WERI-Rb-1 (cell line): ENCODE measurements around the gene HEATR5A.

Experiments used
- DNase-seq: peaks from one replicate; pipeline ENCODE4 v3.0.0-alpha.2; 2020
- H3K27ac ChIP-seq: fragments of 250-450 bp; sonication (Bioruptor Pico); 2 replicates; pipeline ENCODE4 v1.5.1; 2020; ENCODE audit warnings: mild to moderate bottlenecking, moderate library complexity
- H3K27me3 ChIP-seq: fragments of 250-450 bp; sonication (Bioruptor Pico); 2 replicates; pipeline ENCODE4 v1.5.1; 2021; ENCODE audit warnings: mild to moderate bottlenecking, low read depth, moderate library complexity; ENCODE audit not compliant: insufficient read depth, severe bottlenecking
- H3K36me3 ChIP-seq: fragments of 250-450 bp; sonication (Bioruptor Pico); 2 replicates; pipeline ENCODE4 v1.5.1; 2020; ENCODE audit warnings: mild to moderate bottlenecking, moderate library complexity
- H3K4me3 ChIP-seq: 2 replicates; pipeline ENCODE4 v1.5.1; 2011; ENCODE audit warnings: low read depth, mild to moderate bottlenecking, control low read depth, low read length
- H3K9me3 ChIP-seq: fragments of 250-450 bp; sonication (Bioruptor Pico); 2 replicates; pipeline ENCODE4 v1.5.1; 2021; ENCODE audit warnings: mild to moderate bottlenecking, moderate library complexity; ENCODE audit not compliant: severe bottlenecking
- TF ChIP-seq, protein P1 (sequence below): IDR thresholded peaks from 2 replicates; pipeline ENCODE4 v1.5.1; 2011; ENCODE audit warnings: low read depth, mild to moderate bottlenecking, control low read depth, inconsistent platforms, low read length

Gene HEATR5A

DNA sequence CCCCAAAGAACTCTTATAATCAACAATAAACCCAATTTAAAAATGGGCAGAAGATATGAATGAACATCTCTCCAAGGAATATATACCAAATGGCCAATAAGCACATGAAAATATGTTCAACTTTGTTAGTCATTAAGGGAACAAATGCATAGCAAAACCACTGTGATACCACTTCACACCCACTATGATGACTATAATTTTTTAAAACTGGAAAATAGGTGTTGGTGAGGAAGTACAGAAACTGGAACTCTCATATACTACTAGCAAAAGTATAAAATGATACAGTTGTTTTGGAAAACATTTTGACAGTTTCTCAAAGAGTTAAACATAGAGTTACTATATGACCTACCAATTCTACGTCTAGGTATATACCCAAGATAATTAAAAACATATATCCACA lies 9.4 kb upstream of the HEATR5A start:
- Histone ChIP-seq H3K27me3 (no peaks in the 10 kb centered on the region), H3K9me3 (peaks cover 4% of the 10 kb centered on the region), H3K4me3 (no peak overlapping the region), H3K36me3 (no peaks in the 10 kb centered on the region), H3K27ac (no peak overlapping the region)
- TF ChIP-seq, protein P1, sequence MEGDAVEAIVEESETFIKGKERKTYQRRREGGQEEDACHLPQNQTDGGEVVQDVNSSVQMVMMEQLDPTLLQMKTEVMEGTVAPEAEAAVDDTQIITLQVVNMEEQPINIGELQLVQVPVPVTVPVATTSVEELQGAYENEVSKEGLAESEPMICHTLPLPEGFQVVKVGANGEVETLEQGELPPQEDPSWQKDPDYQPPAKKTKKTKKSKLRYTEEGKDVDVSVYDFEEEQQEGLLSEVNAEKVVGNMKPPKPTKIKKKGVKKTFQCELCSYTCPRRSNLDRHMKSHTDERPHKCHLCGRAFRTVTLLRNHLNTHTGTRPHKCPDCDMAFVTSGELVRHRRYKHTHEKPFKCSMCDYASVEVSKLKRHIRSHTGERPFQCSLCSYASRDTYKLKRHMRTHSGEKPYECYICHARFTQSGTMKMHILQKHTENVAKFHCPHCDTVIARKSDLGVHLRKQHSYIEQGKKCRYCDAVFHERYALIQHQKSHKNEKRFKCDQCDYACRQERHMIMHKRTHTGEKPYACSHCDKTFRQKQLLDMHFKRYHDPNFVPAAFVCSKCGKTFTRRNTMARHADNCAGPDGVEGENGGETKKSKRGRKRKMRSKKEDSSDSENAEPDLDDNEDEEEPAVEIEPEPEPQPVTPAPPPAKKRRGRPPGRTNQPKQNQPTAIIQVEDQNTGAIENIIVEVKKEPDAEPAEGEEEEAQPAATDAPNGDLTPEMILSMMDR, result no peak
- DNase-seq, result no peak

DNA sequence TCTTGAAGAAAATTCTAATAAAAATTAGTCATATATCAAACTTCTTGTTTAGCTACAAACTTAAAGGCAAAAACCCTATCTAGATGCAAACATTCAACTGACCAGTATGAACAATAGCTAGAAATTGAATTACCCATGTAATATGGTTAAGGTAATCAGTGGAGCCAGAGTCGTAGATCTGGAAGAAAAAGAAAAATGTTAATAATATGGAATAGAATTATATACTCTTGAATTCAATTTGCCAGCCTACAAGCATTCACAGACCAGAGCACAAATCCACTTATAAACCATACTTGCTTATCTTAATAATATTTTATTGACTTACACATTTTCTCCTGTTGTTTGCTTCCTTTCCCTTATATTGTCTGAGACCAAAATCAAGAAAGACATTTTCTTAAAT lies 7.7 kb upstream of the HEATR5A start:
- TF ChIP-seq, protein P1, result no peak
- no peaks in the 10 kb centered on the region for H3K36me3 ChIP-seq
- peaks cover 4% of the 10 kb centered on the region for H3K9me3 ChIP-seq
- H3K27me3 ChIP-seq, result no peaks in the 10 kb centered on the region
- no peak for DNase-seq
- no peak overlapping the region for H3K27ac ChIP-seq
- H3K4me3 ChIP-seq, result no peak overlapping the region

DNA sequence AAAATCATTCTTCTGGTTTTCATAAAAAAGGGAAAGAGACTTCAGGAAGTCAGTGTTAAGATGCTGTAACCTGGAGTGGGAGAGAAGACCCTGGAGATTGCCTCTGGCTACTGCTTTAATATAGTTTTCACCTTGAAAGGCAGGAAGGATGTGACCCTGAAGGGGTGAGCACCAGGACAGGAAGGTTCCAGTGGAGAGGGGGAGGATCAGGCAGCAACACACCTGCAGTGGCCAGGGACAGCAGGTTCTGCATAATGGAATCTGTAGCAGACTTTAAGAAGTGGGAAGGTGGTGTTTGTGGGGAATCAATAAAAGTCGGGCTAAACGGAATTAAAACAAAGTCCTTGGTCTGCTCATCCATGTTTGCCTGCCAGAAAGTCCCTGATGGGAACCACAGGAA lies 6.3 kb upstream of the HEATR5A start:
- Histone ChIP-seq H3K27ac (no peak overlapping the region), H3K4me3 (no peak overlapping the region), H3K9me3 (no peaks in the 10 kb centered on the region), H3K27me3 (no peaks in the 10 kb centered on the region), H3K36me3 (no peaks in the 10 kb centered on the region)
- TF ChIP-seq, protein P1, result no peak
- no peak for DNase-seq

DNA sequence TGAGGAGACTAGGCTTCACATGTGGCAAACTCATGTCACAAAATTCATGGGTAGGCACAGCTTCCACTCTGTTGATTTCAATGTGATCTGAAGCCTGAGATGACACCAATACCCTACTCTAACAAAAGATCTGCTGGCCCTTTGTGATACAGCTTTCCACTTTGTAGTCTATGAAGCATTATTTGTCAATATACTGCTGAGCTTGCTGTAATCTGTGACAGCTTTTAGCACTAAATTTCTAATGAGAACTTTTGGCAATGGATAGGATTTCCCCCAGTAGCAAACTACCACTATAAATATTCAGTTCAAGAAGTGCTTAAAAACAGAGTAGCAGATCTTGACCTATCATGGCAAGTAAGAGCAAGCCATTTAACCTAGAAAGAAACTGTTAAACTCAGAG lies 5.6 kb upstream of the HEATR5A start:
- TF ChIP-seq, protein P1, result no peak
- Histone ChIP-seq H3K27ac (no peak overlapping the region), H3K36me3 (no peaks in the 10 kb centered on the region), H3K27me3 (no peaks in the 10 kb centered on the region), H3K4me3 (no peak overlapping the region), H3K9me3 (no peaks in the 10 kb centered on the region)
- DNase-seq, result no peak

DNA sequence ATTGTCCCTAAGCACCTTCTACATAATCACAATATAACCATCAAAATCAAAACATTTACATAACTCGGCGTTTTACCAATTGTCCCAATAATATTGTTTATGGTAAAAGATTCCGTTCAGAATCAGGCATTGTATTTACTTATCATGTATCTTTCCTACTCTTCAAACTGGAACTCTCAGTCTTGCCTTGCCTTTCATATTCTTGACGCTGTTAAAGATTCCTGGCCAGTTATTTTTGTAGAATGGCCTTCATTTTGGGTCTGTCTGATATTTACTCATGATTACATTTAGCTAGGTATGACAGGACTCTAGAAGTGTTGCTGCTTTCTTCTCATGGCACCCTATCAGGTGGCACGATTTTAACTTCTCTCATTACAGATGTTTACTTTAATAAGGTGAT lies 850 bp upstream of the HEATR5A start:
- Histone ChIP-seq H3K36me3 (no peaks in the 10 kb centered on the region), H3K9me3 (no peaks in the 10 kb centered on the region), H3K27ac (peak overlapping the region; percentile 77; the same call in 1 of the 2 replicates), H3K27me3 (no peaks in the 10 kb centered on the region), H3K4me3 (peak overlapping the region; percentile 98; the same call in 1 of the 2 replicates)
- TF ChIP-seq, protein P1, result no peak
- no peak for DNase-seq

DNA sequence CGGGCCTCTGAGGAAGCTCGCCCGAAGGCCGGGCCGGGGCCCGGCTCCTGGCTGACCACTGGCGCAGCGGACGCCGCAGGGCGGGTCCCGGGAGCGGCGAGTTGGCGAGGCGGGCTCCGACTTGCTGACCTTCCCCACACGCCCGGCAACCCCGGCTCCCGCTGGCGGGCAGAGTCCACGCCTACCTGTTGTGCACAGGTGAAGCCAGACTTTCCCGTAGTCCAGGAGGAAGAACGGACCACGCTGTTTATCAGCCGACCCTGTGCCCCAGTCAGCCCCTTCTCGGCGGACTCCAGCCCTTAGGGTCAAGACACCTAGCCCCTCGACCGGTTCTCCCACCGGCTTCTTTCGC lies 407 bp downstream of the HEATR5A start:
- H3K27ac ChIP-seq, result peak overlapping the region; percentile 40
- H3K4me3 ChIP-seq, result peak overlapping the region; percentile 98
- TF ChIP-seq, protein P1, result no peak
- no peaks in the 10 kb centered on the region for H3K27me3 ChIP-seq
- peak; percentile 61 for DNase-seq
- H3K36me3 ChIP-seq, result no peaks in the 10 kb centered on the region
- H3K9me3 ChIP-seq, result no peaks in the 10 kb centered on the region
